ENCODE results near the gene TMEM79. TPM values are rescaled to one million over a fixed set of nuclear protein-coding genes. Genes with fewer than 3 reads are reported as not detected.

TMEM79 gene
- total RNA-seq, 1 experiment from 2014 or later, result 10.4 TPM

GRCh38 chr1:156246241-156246780 lies 37.8 kb upstream of the TMEM79 start:
- Histone ChIP-seq H3K4me1 (replicated peaks; ENCODE audit: insufficient read depth) (no peaks in the 10 kb centered on the region), H4K20me1 (ENCODE audit: insufficient read depth) (no peaks in the 10 kb centered on the region; the same call in 1 of the 2 replicates), H3K27ac (no peak overlapping the region), H3K4me2 (no peak overlapping the region), H3K4me3 (no peak overlapping the region), H3K79me2 (ENCODE audit: low read depth) (no peaks in the 10 kb centered on the region), H2AFZ (no peak overlapping the region), H3K36me3 (ENCODE audit: low read depth) (peaks cover 6% of the 10 kb centered on the region; the same call in 1 of the 2 replicates), H3K27me3 (ENCODE audit: insufficient read depth, low read depth) (no peaks in the 10 kb centered on the region), H3K9me2 (ENCODE audit: insufficient read depth) (no peaks in the 10 kb centered on the region), H3F3A (ENCODE audit: insufficient read depth, low read depth) (peaks cover 21% of the 10 kb centered on the region; the same call in 1 of the 2 replicates), H3K9me3 (ENCODE audit: insufficient read depth, low read depth) (no peaks in the 10 kb centered on the region)
- intact Hi-C loops (cut with micrococcal nuclease; ENCODE audit: unreplicated experiment), result no loop called here
- ChIA-PET POLR2A (ENCODE audit: unreplicated experiment) (no interaction called here), CTCF (no interaction called here)
- TF ChIP-seq, protein P1, sequence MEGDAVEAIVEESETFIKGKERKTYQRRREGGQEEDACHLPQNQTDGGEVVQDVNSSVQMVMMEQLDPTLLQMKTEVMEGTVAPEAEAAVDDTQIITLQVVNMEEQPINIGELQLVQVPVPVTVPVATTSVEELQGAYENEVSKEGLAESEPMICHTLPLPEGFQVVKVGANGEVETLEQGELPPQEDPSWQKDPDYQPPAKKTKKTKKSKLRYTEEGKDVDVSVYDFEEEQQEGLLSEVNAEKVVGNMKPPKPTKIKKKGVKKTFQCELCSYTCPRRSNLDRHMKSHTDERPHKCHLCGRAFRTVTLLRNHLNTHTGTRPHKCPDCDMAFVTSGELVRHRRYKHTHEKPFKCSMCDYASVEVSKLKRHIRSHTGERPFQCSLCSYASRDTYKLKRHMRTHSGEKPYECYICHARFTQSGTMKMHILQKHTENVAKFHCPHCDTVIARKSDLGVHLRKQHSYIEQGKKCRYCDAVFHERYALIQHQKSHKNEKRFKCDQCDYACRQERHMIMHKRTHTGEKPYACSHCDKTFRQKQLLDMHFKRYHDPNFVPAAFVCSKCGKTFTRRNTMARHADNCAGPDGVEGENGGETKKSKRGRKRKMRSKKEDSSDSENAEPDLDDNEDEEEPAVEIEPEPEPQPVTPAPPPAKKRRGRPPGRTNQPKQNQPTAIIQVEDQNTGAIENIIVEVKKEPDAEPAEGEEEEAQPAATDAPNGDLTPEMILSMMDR (conservative IDR thresholded peaks at IDR 0.05), result no peak
- BruUV-seq (replicated peaks), result no TSS peak
- no peak for DNase-seq

DNA sequence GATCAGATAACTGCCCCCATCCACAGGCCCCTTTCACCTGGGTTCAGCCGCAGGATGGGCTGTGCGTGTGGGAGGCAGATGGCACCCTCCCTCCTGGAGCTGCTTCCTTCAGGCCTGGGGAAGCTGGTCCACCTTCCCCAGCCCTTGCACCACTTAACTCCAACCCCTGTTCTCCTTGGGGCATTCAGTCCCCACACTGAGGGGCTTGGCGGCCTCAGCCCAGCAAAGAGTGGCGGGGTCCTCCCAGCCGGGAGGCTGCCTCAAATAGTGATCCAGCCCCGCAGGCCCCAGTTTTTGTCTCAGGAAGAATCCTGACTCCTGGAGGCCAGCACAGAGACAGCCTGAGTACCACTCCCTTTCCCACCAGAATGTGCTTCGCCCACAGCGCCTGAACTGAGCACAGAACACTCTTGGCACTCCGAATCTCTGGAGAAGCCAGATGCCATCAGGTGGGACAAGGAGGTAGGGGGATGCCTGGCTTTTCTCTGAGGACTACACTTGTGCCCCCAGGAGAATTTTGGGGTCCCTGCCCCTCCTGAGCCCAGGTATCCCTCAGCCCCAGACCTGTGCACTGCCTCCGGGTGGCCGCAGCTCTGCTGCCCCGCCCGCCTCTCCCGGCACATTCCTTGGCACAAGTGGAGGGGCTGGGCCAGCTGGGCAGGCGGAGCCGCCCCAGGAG lies 37.2 kb upstream of the TMEM79 start:
- Histone ChIP-seq H3K79me2 (ENCODE audit: low read depth) (no peaks in the 10 kb centered on the region), H3K9me3 (ENCODE audit: insufficient read depth, low read depth) (no peaks in the 10 kb centered on the region), H3K36me3 (ENCODE audit: low read depth) (peaks cover 8% of the 10 kb centered on the region; the same call in 1 of the 2 replicates), H2AFZ (no peak overlapping the region), H3K27ac (no peak overlapping the region), H3K27me3 (ENCODE audit: insufficient read depth, low read depth) (no peaks in the 10 kb centered on the region), H4K20me1 (ENCODE audit: insufficient read depth) (no peaks in the 10 kb centered on the region; the same call in 1 of the 2 replicates), H3K4me1 (replicated peaks; ENCODE audit: insufficient read depth) (no peaks in the 10 kb centered on the region), H3K4me2 (no peak overlapping the region), H3K9me2 (ENCODE audit: insufficient read depth) (no peaks in the 10 kb centered on the region), H3F3A (ENCODE audit: insufficient read depth, low read depth) (peaks cover 21% of the 10 kb centered on the region; the same call in 1 of the 2 replicates), H3K4me3 (no peak overlapping the region)
- no TSS peak for BruUV-seq (replicated peaks)
- POLR2A ChIA-PET (ENCODE audit: unreplicated experiment), result interaction anchor here (0.6 kb wide), 1 partner anchor 53 kb away, joined by 3 read pairs; no protein-coding TSS in a partner anchor
- intact Hi-C loops (cut with micrococcal nuclease; ENCODE audit: unreplicated experiment), result no loop called here
- CTCF ChIA-PET, result no interaction called here
- no peak for TF ChIP-seq EZH2 (IDR thresholded peaks at IDR 0.05; ENCODE audit: low read depth)
- TF ChIP-seq, protein P1 (conservative IDR thresholded peaks at IDR 0.05), result no peak
- DNase-seq, result no peak

- TF ChIP-seq, protein P1 (conservative IDR thresholded peaks at IDR 0.05), result no peak
- no peak for TF ChIP-seq EZH2 (IDR thresholded peaks at IDR 0.05; ENCODE audit: low read depth)
- no TSS peak for BruUV-seq (replicated peaks)
These were observed 36.4 kb upstream of the TMEM79 start, which contains the start of gene PAQR6 for GRCh38 chr1:156247460-156248322. Gene PAQR6 (minus strand): TSS chr1:156248056. CDS start chr1:156246731, 1,325 bp downstream.

More at GRCh38 chr1:156247460-156248322, 36.4 kb upstream of the TMEM79 start, which contains the start of gene PAQR6:
- DNase-seq, result no peak
- intact Hi-C loops (cut with micrococcal nuclease; ENCODE audit: unreplicated experiment), result no loop called here
- Histone ChIP-seq H3K79me2 (ENCODE audit: low read depth) (no peaks in the 10 kb centered on the region), H4K20me1 (ENCODE audit: insufficient read depth) (no peaks in the 10 kb centered on the region; the same call in 1 of the 2 replicates), H3K9me3 (ENCODE audit: insufficient read depth, low read depth) (no peaks in the 10 kb centered on the region), H3F3A (ENCODE audit: insufficient read depth, low read depth) (peaks cover 21% of the 10 kb centered on the region; the same call in 1 of the 2 replicates), H3K4me3 (no peak within 1 kb of the TSS), H2AFZ (no peak within 1 kb of the TSS), H3K4me1 (replicated peaks; ENCODE audit: insufficient read depth) (no peaks in the 10 kb centered on the region), H3K4me2 (no peak within 1 kb of the TSS), H3K27me3 (ENCODE audit: insufficient read depth, low read depth) (no peaks in the 10 kb centered on the region), H3K36me3 (ENCODE audit: low read depth) (peaks cover 12% of the 10 kb centered on the region; the same call in 1 of the 2 replicates), H3K9me2 (ENCODE audit: insufficient read depth) (no peaks in the 10 kb centered on the region), H3K27ac (no peak within 1 kb of the TSS)
- ChIA-PET POLR2A (ENCODE audit: unreplicated experiment) (interaction anchor here (0.6 kb wide), 1 partner anchor 54 kb away, joined by 3 read pairs; no protein-coding TSS in a partner anchor), CTCF (no interaction called here)
